HTERT RPE-1 (cell line): Measurements from ENCODE around the gene UBL3.

Experiments
- in situ Hi-C: fragments of 300-500 bp; cut with MboI; formaldehyde crosslinking; loops from 4 replicates; pipeline ENCODE4 v1.14.3; 2020; ENCODE audit warnings: low sequenced_read_pairs

Gene UBL3

DNA sequence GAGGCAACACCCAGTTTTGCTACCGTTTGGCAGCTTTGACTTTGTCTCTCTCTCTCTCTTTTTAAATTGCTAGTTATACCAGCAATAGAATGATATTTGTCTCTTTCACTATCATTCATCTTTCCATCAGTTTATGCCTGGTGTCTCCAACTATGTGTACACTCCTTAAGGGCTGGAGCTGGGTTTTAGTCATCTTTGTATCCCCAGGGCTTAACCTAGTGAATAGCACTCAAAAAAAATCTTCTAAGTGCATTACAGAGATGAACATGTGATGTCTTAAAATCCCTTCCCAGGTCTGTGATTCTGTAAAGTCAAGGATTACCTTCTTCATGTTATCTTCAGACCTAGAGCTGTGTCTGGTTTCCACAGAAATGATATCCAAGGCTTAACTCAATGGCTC, 7.8 kb upstream of the UBL3 start:
- in situ Hi-C loops, result no loop called here

DNA sequence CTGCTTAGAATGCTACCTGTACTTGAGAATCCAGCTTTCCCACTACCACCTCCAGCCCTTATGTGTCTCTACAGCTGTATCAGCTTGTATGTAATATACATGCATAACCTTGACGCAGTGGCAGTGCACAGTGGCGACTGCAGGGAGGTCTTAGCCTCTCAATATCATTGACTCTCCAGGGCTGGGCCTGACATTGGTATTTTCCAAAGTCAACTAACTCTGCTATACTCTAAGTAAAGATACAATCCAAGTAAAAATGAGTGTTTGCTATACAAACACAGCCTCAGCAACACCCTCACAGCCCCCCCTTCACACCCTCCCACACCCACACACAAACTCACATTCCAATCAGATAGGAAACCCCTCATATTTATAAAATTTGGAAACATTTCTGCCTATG, 6.7 kb upstream of the UBL3 start:
- in situ Hi-C loops, result no loop called here

DNA sequence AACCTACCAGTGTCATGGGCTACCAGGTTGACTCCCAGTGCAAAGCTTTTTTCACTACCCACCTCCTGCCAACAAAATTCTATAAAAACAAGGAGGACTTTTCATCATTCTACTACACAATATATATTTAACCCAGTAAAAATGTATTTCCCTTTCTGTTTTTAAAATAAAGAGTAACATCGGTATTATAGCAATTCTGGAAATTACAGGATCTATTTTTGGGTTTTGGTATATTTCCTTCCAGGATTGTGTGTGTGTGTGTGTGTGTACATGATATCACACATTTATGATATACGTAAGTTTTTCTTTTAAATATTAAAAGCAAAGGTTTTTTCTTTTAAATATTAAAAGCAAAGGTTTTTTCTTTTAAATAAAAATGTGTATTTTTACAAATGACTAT, 6.0 kb upstream of the UBL3 start:
- in situ Hi-C loops, result no loop called here

DNA sequence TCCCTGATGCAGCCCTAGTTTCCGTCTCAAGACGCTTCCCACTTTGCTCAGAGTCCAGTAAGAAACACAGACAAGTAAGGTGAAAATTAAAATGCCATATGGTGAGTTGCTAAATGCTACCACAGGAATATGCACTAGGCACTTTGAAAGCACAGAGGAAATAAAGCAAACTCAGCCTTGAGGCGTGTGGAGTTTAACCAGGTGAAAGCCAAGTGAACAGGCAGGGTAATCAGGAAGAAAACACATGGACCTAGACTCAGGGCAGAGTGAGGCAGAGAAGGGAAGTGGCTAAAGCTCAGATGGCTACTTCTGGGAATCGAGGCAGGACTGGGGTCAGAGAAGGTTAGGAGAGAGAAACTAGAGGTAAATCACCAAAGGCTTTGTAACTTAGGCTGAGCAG, 5.4 kb upstream of the UBL3 start:
- in situ Hi-C loops, result no loop called here

DNA sequence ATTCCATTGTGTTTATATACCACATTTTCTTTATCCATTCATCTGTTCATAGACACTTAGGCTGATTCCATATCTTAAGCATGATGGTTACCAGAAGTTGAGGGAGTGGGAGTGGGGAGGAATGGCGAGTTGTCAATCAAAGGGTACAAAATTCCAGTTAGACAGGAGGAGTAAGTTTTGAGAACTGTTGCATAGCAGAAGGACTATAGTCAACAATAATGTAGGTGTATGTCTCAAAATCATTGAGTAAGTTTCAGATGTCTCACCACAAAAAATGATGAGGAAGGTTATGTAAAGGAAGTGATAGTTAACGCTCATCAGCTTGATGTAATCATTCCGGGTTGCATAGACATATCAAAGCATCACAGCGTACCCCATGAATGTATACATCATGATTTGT, 4.6 kb upstream of the UBL3 start:
- in situ Hi-C loops, result no loop called here

DNA sequence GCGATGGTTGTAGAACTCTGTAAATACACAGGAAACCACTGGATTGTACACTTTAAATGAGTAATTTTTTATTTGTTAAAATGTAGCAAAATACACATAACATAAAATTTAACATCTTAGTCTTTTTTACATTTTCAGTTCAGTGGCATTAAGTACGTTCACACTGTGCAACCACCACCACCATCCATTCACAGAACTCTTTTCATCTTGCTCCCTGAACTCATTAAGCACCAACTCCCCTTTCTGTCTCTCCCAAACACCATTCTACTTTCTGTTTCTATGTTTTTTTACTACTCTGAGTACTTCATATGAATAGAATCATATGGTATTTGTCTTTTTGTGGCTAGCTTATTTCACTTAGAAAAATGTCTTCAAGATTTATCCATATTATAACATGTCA, 2.7 kb upstream of the UBL3 start:
- in situ Hi-C loops, result no loop called here

DNA sequence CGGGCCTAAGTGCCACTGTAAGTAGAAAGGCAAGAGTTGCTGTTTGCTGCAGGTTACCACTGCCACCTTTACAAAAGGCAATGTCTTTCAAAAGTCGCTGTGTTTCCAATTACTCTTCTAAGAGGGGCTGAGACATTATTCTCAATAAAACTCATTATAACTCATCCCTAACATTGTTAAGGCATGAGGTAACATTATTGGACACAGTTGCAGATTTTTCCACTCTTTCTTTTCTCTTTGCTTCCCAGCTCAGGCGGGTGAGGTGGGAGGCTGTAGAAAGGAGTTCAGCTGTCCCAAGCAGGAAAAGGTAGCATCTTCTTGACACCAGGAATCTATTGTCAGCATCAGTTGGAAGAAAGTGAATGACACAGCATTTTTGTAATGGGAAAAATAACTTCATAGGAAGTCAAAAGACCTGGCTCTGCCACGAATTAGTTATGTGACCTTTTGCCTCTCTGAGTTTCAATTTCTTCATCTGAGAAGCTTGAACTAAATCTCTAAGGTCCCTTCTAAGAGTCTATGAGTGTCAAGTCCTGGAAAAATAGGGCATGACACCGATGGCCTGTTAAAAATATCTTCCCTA, 2.1 kb upstream of the UBL3 start:
- in situ Hi-C loops, result no loop called here

DNA sequence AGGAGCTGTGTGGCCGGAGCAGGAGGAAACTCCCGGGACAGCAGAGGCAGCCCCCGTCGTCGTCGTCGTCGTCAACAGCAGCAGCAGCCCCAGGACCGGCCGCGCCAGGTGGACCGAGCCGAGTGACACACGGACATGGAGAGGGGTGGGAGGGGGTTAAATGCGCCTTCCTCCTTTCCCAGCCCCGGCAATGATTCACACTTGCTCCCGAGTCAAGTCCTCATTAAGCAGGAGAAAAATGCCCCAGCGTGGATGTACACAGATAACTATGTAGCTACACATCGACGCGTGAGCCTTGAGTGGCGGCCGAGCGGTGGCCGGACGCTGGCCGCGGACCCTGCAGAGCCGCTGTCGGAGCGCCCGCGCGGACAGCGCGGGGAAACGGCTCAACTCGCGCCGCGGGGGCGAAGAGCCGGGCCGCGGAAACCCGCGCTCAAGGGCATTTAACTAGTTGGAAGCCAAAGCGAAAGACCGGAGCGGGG, 645 bp downstream of the UBL3 start:
- in situ Hi-C loops, result no loop called here

DNA sequence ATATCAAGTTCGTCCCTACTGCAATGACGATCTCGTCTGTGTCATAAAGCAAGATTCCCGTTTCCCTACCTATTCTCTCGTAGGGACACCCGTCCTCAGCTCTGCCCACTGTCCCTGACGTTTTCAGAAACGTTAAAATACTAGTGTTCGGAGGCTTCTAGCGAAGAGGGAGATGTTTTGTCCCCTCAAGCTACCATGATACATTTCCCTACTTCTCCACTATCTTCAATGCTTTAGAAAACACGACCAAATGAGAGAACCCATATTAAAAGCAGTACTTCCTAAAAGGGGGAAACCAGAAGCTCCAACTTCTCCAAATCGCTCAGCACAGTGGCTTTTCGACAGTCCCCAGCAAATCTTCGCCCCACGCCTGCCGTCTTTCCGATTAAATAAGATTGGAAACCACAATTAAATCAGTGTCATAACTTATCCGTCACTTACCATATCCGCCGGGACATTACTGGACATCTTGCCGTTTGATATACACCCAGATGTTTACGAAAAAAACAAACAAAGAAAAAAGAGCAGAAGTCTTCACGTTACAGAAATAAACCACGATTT, 1.3 kb downstream of the UBL3 start:
- in situ Hi-C loops, result no loop called here

DNA sequence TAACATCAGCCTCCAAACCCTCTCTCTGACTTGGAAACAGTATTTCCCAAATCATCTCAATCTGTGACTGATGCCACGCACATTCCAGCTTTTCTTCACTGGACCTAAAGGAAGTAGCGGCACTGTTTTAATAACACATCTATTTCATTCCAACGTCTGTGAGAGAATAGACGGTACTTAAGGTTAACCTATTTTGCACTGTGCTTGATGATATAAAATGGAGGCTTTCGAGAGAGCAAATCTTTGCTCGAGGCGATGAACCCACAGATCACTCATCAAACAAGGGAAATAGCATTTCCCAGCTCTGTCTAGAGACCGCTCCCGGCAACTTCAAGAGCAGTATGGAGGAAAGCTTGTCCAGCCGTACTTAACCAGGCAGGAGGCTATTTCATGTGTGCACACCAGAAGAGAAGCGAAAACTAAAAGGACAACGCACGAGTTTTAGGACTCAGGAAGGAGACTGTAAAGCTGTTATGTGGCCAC, 2.9 kb downstream of the UBL3 start:
- in situ Hi-C loops, result no loop called here

DNA sequence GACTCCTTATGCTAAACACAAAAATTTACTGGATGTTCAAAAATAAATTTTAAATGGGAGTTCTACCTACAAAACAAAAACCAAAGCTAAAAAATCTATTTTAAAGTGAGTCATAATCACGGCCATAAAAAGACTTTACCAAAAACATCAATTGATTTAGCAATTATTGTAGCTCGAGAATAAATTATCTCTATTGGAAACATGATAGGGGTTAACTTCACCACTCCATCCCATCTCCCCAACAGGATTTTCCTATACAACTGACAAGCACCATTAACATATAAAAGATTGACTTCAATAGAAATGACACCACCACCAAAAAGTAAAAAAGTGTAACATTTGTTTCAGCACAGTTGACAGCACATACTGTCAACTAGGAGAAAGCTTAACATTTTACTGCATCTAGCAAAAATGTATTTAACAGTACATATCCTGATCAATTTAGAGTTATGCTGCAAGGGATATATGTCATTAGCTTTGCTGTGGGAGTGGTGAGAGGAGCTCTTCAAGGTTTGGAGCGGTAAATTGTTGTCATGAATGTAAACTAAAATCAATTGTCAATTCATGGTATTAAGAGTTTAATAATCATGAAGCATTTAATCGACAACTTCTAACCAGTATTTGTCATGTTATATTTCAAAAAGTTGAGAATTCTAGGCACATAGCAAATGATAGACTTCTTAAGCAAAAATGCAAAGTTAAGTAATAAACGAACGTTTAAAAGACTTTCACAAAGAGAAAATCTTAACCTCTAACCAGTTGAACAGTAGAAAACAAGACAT, 3.8 kb downstream of the UBL3 start:
- in situ Hi-C loops, result no loop called here

DNA sequence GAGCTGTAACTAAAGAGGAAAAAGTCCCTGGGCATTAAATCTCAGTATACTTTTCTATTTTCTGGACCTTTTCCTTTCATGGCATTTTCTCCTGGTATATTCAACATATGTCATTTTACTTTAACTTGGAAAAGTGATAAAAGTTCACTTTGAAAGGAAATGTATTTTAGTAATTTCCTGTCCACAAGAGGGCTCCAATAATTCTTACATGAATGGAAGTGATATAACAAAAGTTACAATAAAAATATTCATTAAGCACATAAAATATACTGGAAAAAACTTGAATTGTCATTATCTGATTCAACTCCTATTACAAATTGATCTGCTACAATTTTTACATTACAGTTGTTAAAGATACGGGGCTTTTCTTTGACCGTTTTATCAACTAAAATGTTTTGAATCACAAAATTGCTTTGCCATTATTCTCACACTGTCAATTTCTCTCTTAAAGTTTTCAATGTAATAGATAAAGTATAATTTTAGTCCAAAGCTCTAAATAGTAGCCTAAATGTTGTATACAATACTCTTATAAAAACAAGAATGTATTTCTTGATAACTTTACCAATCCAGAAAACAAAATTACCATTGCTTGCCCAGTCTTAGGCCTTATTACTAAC, 4.9 kb downstream of the UBL3 start:
- in situ Hi-C loops, result no loop called here

DNA sequence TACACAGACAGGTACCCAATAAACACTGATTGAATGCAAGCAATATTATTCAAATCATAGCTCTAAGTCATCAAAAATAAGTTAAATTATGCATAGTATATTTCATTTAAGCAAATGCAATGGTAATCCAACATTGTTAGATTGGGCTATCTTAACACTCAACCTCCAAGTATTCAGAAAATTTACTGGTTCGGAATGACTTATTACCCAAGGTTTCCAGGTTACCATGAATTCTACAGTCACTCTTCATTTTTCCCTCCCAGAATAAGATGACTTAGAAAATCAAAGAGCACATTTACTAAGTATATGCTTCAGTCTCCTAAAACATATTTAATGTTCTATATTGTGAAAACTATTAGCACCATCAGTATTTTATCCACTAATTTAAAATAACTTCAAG, 6.0 kb downstream of the UBL3 start:
- in situ Hi-C loops, result no loop called here

DNA sequence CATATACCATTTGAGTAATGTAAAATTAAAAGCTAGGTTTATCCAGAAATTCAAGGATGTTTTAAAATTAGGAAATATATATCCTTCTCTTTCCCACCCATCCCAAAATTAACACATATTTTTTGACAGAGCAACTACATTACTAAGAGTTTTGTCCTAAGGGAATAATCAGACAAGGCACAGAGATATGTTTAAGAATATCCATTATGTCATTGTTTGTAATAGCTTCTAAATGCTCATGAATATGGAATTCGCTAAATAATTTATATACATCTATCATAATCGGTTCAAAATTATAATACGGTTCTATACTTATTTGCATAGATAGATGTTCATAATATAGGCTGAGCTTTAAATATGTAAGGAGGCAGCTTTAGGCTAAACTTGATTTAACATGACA, 9.8 kb downstream of the UBL3 start:
- in situ Hi-C loops, result no loop called here

DNA sequence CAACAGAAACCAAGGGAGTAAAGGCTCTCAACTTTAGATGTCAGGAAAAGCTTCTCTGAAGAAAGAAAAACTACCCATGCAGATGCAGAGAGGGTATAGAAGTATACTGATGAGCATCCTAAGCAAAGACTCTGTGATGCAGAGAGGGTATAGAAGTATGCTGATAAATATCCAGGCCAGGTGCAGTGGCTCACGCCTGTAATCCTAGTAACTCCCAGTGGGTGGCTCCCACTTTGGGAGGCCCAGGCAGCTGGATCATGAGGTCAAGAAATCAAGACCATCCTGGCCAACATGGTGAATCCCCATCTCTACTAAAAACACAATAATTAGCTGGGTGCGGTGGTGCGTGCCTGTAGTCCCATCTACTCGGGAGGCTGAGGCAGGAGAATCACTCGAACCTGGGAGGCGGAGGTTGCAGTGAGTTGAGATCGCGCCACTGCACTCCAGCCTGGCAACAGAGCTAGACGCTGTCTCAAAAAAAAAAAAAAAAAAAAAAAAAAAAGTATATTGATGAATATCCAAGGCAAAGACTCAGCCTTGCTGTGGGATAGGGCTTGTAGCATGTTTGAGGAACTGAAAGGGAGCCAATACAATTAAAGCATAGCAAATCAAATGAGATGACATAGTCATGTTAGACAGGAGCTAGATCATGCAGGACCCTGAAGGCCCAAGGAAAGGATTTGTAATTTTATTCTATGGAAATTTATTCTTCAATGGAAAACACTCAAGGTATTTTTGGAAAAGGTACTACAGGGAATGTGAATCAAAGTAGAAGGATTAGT, 14.9 kb downstream of the UBL3 start:
- in situ Hi-C loops, result no loop called here

DNA sequence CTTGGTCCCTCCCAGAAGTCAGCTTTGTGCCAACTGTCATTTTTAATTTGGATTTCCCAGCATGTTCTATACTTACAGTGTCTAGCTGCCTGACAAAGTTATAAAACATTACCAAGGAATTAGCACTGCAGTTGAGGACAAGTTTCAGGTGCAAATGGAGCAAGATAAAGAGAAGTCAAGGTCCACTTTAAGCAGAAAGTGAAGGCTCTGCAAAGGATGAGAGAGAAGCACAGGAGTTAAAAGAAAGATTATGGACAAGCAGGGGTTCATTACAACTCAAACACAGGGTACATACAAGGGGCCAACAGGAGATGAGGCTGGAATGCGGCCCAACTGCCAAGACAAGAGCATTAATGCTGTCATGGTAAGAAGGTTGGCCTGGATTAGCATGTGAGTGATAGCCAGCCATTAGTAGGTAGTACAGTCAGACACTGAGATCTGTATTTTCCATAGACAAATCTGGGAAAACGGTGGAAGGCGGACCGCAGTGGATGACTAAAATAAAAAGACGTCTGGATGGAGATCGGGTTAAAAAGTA, 17.6 kb downstream of the UBL3 start:
- in situ Hi-C loops, result no loop called here

DNA sequence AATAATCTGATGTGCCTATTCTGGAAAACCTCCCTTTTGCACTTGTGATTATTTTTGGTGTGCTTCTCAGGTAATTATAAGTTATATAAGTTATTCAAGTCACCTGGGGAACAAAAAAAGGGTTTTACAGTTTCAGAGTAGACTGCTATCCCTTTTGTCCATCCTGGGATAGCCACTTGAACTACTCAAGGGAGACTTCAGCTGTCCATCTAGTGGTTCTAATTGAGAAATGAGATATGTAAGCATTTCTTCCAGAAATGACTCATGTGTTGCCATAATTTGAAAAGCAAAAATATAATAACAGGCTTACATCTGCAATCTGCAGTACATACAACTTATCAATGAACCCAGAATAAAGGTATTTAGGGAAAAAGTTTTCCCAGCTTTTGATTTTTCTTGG, 20.4 kb downstream of the UBL3 start:
- in situ Hi-C loops, result no loop called here

DNA sequence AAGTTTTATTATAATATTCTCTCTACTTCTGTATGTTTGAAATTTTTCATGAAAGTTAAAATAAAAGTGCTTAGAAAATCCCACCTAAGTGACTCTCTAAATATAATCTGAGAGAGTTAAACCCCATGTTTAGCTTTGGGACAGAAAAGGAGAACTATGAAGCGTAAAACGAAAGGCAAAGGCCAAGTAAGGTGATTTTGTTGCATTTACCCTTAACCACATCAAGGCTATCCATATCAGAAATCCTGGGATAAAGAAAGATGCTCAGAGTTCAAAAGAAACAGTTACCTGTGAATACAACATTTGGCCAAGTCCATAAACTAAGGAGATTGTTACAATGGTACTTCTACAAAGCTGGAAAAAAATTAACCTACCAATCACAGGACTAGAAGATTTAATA, 31.3 kb downstream of the UBL3 start:
- in situ Hi-C loops, result no loop called here

DNA sequence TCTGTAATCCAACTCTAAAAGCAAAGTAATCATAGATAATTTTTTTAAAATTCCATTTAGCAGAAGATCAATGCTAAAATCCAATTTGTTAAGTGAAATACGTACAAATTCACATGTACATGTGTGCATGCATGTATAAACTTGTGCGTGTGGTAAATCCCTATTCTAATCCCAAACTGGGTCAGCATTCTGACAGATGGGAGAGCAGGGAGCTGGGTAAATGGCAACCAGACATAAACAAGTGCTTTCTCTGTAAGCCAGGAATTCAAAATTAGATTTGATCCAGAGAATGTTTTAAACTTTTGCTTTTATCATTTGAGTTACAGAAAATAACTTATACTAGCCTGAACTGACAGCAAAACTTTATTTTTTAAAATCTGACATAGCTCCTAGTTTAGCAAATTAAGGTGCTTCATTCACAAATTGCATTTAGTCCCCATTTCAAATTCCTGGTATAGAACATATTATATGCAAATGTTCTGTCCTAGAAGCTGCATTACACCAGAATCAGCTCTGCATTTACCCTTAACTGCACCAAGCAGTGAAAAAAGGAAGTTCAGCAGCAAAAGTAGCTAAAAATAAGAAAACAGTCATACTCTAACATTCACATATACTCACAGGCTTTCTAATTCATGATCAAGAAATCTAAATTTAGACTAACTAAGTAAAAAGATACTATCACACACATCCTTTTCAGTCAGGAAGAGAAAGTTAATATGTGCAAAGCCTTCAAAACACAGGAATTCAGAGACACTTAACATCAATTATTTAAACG, 32.6 kb downstream of the UBL3 start:
- in situ Hi-C loops, result no loop called here

DNA sequence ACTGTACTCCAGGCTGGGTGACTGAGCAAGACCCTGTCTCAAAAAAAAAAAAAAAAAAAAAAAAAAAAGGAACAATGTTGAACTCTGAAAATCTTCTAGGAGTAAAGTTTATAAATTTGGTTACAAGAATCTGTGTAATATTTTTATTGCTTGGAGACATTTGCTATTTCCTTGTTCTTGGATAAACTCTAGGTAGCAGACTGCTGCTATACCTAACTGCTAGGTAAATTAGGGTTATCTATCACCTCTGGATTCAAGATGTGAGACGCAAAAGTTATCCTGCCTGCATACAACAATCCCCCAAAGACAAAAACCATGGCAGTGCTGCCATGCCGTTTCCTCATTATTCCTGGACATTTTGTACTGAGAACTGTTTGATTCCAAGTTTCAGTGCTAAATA, 33.7 kb downstream of the UBL3 start:
- in situ Hi-C loops, result no loop called here
